ENCODE results near the gene INPP5D. TPM values are rescaled to one million over a fixed set of nuclear protein-coding genes. Genes with fewer than 3 reads are reported as not detected.
A peak's percentile ranks its signal among the peaks of the same experiment; 100 is the strongest.

Gene INPP5D
- total RNA-seq, 1 experiment from 2014 or later = 12.7 TPM

GRCh38 chr2:233013027-233013461 is 47.1 kb upstream of the INPP5D start, which contains the start of gene NGEF:
TSS of gene NGEF (minus strand) at chr2:233013256. CDS start at chr2:232974890, 38,366 bp downstream.
- Histone ChIP-seq H3K79me1 (ENCODE audit: insufficient read depth, low read depth, low read length, poor library complexity, severe bottlenecking) (no peaks in the 10 kb centered on the region), H3K23me2 (ENCODE audit: insufficient read length, low read depth, low read length, poor library complexity, severe bottlenecking) (no peaks in the 10 kb centered on the region), H3K27me3 (ENCODE audit: insufficient read depth, low read length) (no peaks in the 10 kb centered on the region), H3K4me1 (ENCODE audit: insufficient read depth, low read length) (no peaks in the 10 kb centered on the region), H2BK5ac (ENCODE audit: insufficient read length, low read length) (no peak within 1 kb of the TSS), H2BK12ac (ENCODE audit: insufficient read length, low read depth, low read length) (no peak within 1 kb of the TSS), H2BK120ac (ENCODE audit: low read depth, low read length, poor library complexity, severe bottlenecking) (no peak within 1 kb of the TSS), H3K9me3 (ENCODE audit: control insufficient read depth, low read depth, low read length) (no peaks in the 10 kb centered on the region), H3K9ac (ENCODE audit: extremely low read depth, insufficient read length, low read length) (no peak within 1 kb of the TSS), H3K23ac (ENCODE audit: insufficient read length, low read depth, low read length) (no peak within 1 kb of the TSS), H2AFZ (ENCODE audit: low read length) (no peak within 1 kb of the TSS), H2BK15ac (ENCODE audit: low read depth, low read length) (no peak within 1 kb of the TSS), H4K5ac (ENCODE audit: insufficient read length, low read depth, low read length) (no peak within 1 kb of the TSS), H4K8ac (replicated peaks; ENCODE audit: insufficient read length, low read depth, low read length) (no peak within 1 kb of the TSS), H3K79me2 (ENCODE audit: insufficient read depth, low read length) (no peaks in the 10 kb centered on the region), H2AK5ac (ENCODE audit: insufficient read length, low read length) (no peak within 1 kb of the TSS), H3K56ac (ENCODE audit: insufficient read length, low read depth, low read length) (no peak within 1 kb of the TSS), H3K14ac (ENCODE audit: insufficient read depth, low read length) (no peak within 1 kb of the TSS), H3K18ac (ENCODE audit: insufficient read length, low read depth, low read length) (no peak within 1 kb of the TSS), H3K4ac (ENCODE audit: low read depth, low read length) (no peak within 1 kb of the TSS), H2BK20ac (ENCODE audit: low read depth, low read length, poor library complexity, severe bottlenecking) (no peak within 1 kb of the TSS), H3K4me2 (ENCODE audit: insufficient read depth, insufficient read length, low read length) (no peak within 1 kb of the TSS), H3K27ac (ENCODE audit: insufficient read length, low read depth, low read length) (no peak within 1 kb of the TSS), H3T11ph (ENCODE audit: low read length) (no peak within 1 kb of the TSS), H4K20me1 (ENCODE audit: control insufficient read depth, insufficient read depth, insufficient read length) (no peaks in the 10 kb centered on the region), H4K91ac (ENCODE audit: insufficient read length, low read depth, low read length) (no peak within 1 kb of the TSS)
- Mint-ChIP-seq H3K27ac (no peak within 1 kb of the TSS), H3K9me3 (peaks cover 0 to 5% of the 10 kb centered on the region in 2 experiments; a peak in 2 of 5 replicates), H3K27me3 (ENCODE audit: low read depth) (peaks cover 1% of the 10 kb centered on the region; the same call in 1 of the 2 replicates), H3K4me1 (no peaks in the 10 kb centered on the region), H3K4me3 (no peak within 1 kb of the TSS), H3K36me3 (ENCODE audit: insufficient read depth in 1 of 3, low read depth in 3 of 3) (no peaks in the 10 kb centered on the region)
- peak; percentile 16 for DNase-seq
- no peak for TF ChIP-seq CTCF (conservative IDR thresholded peaks at IDR 0.05)
- WGBS (ENCODE audit: extremely low coverage, insufficient read length, low lambda C conversion rate) = no CpG with 5 or more reads among the region's 12 CpGs
